ENCODE results near the gene SMARCC2. TPM values are rescaled to one million over a fixed set of nuclear protein-coding genes. Genes with fewer than 3 reads are reported as not detected.

The SMARCC2 gene
- total and polyA plus RNA-seq, 2 of the 13 experiments (the other 11 are each of a cell fraction or from before 2014, with no cell fraction given): 21.3 to 24.1 TPM

GRCh38 chr12:56158029-56158925 lies 31.0 kb downstream of the SMARCC2 start, which contains the start of gene MYL6 (continued):
- TF ChIP-seq, protein P1, sequence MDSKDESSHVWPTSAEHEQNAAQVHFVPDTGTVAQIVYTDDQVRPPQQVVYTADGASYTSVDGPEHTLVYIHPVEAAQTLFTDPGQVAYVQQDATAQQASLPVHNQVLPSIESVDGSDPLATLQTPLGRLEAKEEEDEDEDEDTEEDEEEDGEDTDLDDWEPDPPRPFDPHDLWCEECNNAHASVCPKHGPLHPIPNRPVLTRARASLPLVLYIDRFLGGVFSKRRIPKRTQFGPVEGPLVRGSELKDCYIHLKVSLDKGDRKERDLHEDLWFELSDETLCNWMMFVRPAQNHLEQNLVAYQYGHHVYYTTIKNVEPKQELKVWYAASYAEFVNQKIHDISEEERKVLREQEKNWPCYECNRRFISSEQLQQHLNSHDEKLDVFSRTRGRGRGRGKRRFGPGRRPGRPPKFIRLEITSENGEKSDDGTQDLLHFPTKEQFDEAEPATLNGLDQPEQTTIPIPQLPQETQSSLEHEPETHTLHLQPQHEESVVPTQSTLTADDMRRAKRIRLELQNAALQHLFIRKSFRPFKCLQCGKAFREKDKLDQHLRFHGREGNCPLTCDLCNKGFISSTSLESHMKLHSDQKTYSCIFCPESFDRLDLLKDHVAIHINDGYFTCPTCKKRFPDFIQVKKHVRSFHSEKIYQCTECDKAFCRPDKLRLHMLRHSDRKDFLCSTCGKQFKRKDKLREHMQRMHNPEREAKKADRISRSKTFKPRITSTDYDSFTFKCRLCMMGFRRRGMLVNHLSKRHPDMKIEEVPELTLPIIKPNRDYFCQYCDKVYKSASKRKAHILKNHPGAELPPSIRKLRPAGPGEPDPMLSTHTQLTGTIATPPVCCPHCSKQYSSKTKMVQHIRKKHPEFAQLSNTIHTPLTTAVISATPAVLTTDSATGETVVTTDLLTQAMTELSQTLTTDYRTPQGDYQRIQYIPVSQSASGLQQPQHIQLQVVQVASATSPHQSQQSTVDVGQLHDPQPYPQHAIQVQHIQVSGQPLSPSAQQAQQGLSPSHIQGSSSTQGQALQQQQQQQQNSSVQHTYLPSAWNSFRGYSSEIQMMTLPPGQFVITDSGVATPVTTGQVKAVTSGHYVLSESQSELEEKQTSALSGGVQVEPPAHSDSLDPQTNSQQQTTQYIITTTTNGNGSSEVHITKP (CRISPR knock-in tag; IDR thresholded peaks at IDR 0.05; ENCODE audit: low read depth): peak; percentile 94
- no peak for TF ChIP-seq GATAD2A (CRISPR knock-in tag; IDR thresholded peaks at IDR 0.05)
- no peak for TF ChIP-seq E2F2 (CRISPR knock-in tag; IDR thresholded peaks at IDR 0.05; ENCODE audit: borderline replicate concordance)
- no peak; the same call in 1 of the 2 replicates for TF ChIP-seq AHDC1 (CRISPR knock-in tag; IDR thresholded peaks at IDR 0.05; ENCODE audit: borderline replicate concordance)
- TF ChIP-seq, protein P2, sequence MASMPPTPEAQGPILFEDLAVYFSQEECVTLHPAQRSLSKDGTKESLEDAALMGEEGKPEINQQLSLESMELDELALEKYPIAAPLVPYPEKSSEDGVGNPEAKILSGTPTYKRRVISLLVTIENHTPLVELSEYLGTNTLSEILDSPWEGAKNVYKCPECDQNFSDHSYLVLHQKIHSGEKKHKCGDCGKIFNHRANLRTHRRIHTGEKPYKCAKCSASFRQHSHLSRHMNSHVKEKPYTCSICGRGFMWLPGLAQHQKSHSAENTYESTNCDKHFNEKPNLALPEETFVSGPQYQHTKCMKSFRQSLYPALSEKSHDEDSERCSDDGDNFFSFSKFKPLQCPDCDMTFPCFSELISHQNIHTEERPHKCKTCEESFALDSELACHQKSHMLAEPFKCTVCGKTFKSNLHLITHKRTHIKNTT (CRISPR knock-in tag; IDR thresholded peaks at IDR 0.05): no peak
- TF ChIP-seq RXRB (CRISPR knock-in tag; IDR thresholded peaks at IDR 0.05; ENCODE audit: borderline replicate concordance): no peak
- TF ChIP-seq HOXA5 (CRISPR knock-in tag; IDR thresholded peaks at IDR 0.05): no peak
- TF ChIP-seq ZSCAN22 (CRISPR knock-in tag; IDR thresholded peaks at IDR 0.05): no peak
- TF ChIP-seq ZNF879 (CRISPR knock-in tag; IDR thresholded peaks at IDR 0.05): no peak
- TF ChIP-seq, protein P3, sequence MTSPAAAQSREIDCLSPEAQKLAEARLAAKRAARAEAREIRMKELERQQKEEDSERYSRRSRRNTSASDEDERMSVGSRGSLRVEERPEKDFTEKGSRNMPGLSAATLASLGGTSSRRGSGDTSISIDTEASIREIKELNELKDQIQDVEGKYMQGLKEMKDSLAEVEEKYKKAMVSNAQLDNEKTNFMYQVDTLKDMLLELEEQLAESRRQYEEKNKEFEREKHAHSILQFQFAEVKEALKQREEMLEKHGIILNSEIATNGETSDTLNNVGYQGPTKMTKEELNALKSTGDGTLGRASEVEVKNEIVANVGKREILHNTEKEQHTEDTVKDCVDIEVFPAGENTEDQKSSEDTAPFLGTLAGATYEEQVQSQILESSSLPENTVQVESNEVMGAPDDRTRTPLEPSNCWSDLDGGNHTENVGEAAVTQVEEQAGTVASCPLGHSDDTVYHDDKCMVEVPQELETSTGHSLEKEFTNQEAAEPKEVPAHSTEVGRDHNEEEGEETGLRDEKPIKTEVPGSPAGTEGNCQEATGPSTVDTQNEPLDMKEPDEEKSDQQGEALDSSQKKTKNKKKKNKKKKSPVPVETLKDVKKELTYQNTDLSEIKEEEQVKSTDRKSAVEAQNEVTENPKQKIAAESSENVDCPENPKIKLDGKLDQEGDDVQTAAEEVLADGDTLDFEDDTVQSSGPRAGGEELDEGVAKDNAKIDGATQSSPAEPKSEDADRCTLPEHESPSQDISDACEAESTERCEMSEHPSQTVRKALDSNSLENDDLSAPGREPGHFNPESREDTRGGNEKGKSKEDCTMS (CRISPR knock-in tag; conservative IDR thresholded peaks at IDR 0.05): no peak
- TF ChIP-seq PRMT3 (CRISPR knock-in tag; IDR thresholded peaks at IDR 0.05; ENCODE audit: borderline replicate concordance, low read depth): no peak
- TF ChIP-seq ZNF773 (CRISPR knock-in tag; IDR thresholded peaks at IDR 0.05; ENCODE audit: borderline replicate concordance): no peak
- TF ChIP-seq FOXJ3 (CRISPR knock-in tag; IDR thresholded peaks at IDR 0.05; ENCODE audit: borderline replicate concordance): no peak
